GM23248 (cell line): Measurements from ENCODE around the gene GBP3.

Experiments
- EZH2 ChIP-seq: fragments of 200-600 bp; sonication (generic); IDR thresholded peaks from 2 replicates; pipeline ENCODE4 v1.6.1; 2018; ENCODE audit warnings: antibody characterized with exemption, mild to moderate bottlenecking; ENCODE audit not compliant: insufficient read depth, poor library complexity, severe bottlenecking
- EZH2phosphoT487 ChIP-seq: fragments of 200-600 bp; sonication (generic); IDR thresholded peaks from 2 replicates; pipeline ENCODE4 v1.6.1; 2018; ENCODE audit warnings: antibody characterized with exemption, moderate library complexity, mild to moderate bottlenecking, low read depth; ENCODE audit not compliant: insufficient read depth

DNA sequence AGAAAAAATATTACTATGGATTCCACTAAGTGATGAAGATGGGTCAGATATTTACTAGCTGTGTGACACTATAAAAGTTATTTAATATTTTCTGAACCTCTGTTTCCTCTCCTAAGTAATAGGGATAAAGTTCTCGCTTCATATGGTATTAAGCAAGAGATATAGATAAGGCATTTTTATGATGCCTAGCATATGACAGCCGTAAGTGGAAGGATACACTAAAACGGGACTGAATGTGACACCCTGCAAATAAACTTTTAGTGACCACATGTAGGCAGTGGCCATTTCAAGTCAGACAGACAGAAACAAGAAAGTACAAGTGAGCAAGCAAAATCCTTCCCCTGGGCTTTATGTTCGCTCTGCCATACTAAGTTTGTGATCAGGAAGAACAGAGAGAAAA lies 14.2 kb downstream of the GBP3 start:
- no peak for TF ChIP-seq EZH2
- no peak for TF ChIP-seq EZH2phosphoT487
